NCI-H2227 (cell line): ENCODE data around the gene STPG4.

ENCODE experiments used
- DNase-seq: peaks from one replicate; lab custom pipeline; 2025; ENCODE audit not compliant: unreplicated experiment; lab: John Stamatoyannopoulos, UW

The STPG4 gene

GRCh38 chr2:47073217-47073616, 81.9 kb downstream of the STPG4 start:
- DNase-seq = no peak

GRCh38 chr2:47072728-47073191, 82.3 kb downstream of the STPG4 start:
- DNase-seq = no peak

- DNase-seq = peak; percentile 96
Measured at GRCh38 chr2:47072018-47072691, 83.0 kb downstream of the STPG4 start.

- no peak for DNase-seq
Measured at GRCh38 chr2:47070920-47071824, 83.9 kb downstream of the STPG4 start.

- DNase-seq = no peak
Measured at GRCh38 chr2:47070155-47070919, 84.8 kb downstream of the STPG4 start.

GRCh38 chr2:47069628-47070154, 85.4 kb downstream of the STPG4 start:
- no peak for DNase-seq

GRCh38 chr2:47068981-47069627, 86.0 kb downstream of the STPG4 start:
- no peak for DNase-seq

- no peak for DNase-seq
Measured at GRCh38 chr2:47067788-47068407, 87.2 kb downstream of the STPG4 start.

GRCh38 chr2:47065771-47066380, 89.2 kb downstream of the STPG4 start:
- no peak for DNase-seq

GRCh38 chr2:47065343-47065742, 89.8 kb downstream of the STPG4 start:
- no peak for DNase-seq

GRCh38 chr2:47064106-47064505, 91.0 kb downstream of the STPG4 start:
- no peak for DNase-seq

GRCh38 chr2:47063538-47063930, 91.6 kb downstream of the STPG4 start:
- no peak for DNase-seq

GRCh38 chr2:47062681-47063537, 92.2 kb downstream of the STPG4 start:
- DNase-seq = peak; percentile 78

GRCh38 chr2:47061944-47062678, 93.0 kb downstream of the STPG4 start:
- DNase-seq = peak; percentile 78

- DNase-seq = no peak
Measured at GRCh38 chr2:47060652-47061170, 94.4 kb downstream of the STPG4 start.

GRCh38 chr2:47058003-47058931, 96.8 kb downstream of the STPG4 start:
- DNase-seq = no peak

GRCh38 chr2:47057687-47058002, 97.5 kb downstream of the STPG4 start:
- DNase-seq = no peak
